ENCODE results near the gene PLA2G2A. TPM values are rescaled to one million over a fixed set of nuclear protein-coding genes. Genes with fewer than 3 reads are reported as not detected.
"Not testable (repeated sequence)": the region's sequence is repeated elsewhere in the genome, so short reads cannot be mapped to it uniquely, and the experiment has no call there.

The PLA2G2A gene
- total RNA-seq, 1 donor: not detected

DNA sequence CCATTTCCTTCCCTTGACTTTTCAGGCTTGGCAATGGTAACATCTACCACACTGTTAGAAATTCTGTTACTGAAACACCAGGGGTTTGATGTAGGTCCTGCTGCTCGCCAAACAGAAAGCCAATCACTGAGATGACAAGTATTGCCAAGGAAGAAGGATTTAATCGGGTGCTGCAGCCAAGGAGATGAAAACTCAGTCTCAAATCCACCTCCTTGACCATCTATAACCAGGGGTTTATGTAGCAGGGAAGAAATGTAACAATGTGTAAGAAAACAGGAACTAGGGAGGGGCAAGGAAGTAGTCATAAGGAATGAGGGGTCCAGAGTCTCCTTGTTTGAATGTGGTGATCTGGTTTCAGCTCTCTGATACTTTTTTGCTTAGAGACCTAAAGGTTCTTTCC, 25.4 kb downstream of the PLA2G2A start:
- Histone ChIP-seq H3K9me3 (ENCODE audit: low read depth, low read length) (no peaks in the 10 kb centered on the region), H3K4me1 (ENCODE audit: insufficient read depth, low read length) (no peaks in the 10 kb centered on the region), H3K27me3 (ENCODE audit: insufficient read depth, low read length) (no peaks in the 10 kb centered on the region), H3K4me3 (ENCODE audit: low read length) (no peak overlapping the region)

DNA sequence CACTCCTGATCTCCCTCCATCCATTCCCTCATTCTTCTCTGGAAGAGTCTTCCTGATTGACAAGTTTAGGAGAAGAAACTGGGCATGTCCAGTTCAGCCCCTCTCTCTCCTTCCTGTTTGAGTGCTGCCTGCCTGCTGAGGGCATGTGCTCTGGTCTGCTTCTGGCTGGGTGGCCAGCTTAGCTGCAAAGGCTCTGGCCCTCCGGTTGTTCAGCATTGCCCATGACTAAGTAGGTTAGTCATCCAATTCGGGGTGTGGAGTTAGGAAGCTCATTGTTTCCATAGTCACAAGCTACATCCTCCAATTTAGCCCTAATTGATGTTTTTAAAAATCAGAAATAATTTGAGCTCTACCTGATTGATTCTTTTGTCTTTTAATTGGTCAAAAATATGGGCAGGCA, 30.4 kb downstream of the PLA2G2A start:
- no peaks in the 10 kb centered on the region for H3K9me3 ChIP-seq (ENCODE audit: low read depth, low read length)
- no peaks in the 10 kb centered on the region for H3K4me1 ChIP-seq (ENCODE audit: insufficient read depth, low read length)
- H3K27me3 ChIP-seq (ENCODE audit: insufficient read depth, low read length): peaks cover 8% of the 10 kb centered on the region
- no peak overlapping the region for H3K4me3 ChIP-seq (ENCODE audit: low read length)

DNA sequence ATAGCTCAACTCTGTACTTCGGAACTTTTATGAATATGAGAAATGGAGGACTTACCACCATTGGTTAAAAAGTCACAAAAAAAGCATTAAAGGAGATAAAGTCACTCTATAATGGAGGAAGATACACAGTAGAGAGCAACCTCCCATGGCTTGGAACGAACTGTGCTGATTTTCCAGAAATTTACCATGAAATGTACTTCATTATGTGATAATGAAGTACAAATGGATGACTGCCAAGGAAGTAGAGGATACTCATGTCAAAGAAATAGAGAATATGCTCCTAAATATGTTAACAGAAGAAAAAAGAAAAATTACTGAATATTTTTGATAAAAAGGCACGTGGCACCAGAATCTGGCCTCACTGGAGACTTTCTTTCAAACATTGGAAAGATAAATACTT, 32.4 kb downstream of the PLA2G2A start:
- Histone ChIP-seq H3K27me3 (ENCODE audit: insufficient read depth, low read length) (peaks cover 8% of the 10 kb centered on the region), H3K4me1 (ENCODE audit: insufficient read depth, low read length) (no peaks in the 10 kb centered on the region), H3K4me3 (ENCODE audit: low read length) (no peak overlapping the region), H3K9me3 (ENCODE audit: low read depth, low read length) (no peaks in the 10 kb centered on the region)

DNA sequence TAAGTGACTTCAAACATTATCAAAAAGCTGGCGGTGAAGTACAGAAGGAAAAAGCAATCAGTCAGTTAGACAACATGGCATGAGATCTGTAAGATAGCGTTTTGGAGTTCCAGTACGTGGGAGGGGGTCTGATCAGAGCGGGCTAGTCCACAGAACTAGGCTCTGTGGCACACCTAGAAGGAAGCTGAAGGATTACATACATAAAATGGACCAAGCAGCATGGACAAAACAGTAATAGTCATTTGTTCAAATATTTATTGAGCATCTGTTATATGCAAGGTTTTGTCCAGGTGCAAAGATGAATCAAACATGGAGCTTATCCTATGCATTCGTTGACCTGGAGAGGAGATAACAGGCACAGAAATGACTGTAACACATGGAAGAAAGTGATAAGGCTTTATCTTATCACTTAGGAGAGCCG, 33.1 kb downstream of the PLA2G2A start:
- no peaks in the 10 kb centered on the region for H3K4me1 ChIP-seq (ENCODE audit: insufficient read depth, low read length)
- H3K27me3 ChIP-seq (ENCODE audit: insufficient read depth, low read length): peaks cover 8% of the 10 kb centered on the region

DNA sequence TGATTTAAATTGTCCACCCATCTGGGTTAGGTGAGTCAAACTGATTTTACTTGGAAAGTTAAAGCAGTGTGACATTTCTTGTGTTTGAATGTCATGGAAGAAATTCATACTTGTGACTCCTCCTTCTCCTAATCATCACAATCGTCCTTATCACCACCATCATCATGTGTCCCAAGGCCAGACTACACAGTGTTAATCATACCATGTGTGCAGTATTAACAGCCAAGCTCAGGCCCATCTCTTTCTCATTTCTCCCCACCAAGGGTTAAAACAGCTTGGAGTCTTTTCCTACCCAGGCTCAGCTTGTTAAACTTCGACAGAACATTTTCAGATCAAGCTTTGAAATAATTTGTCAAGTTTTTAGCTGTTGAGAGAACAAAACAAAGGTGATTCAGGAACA, 33.5 kb downstream of the PLA2G2A start:
- Histone ChIP-seq H3K4me1 (ENCODE audit: insufficient read depth, low read length) (no peaks in the 10 kb centered on the region), H3K27me3 (ENCODE audit: insufficient read depth, low read length) (peaks cover 8% of the 10 kb centered on the region), H3K4me3 (ENCODE audit: low read length) (no peak overlapping the region), H3K9me3 (ENCODE audit: low read depth, low read length) (no peaks in the 10 kb centered on the region)

More for the DNA sequence above, 33.1 kb downstream of the PLA2G2A start:
- H3K9me3 ChIP-seq (ENCODE audit: low read depth, low read length): no peaks in the 10 kb centered on the region
- H3K4me3 ChIP-seq (ENCODE audit: low read length): no peak overlapping the region

DNA sequence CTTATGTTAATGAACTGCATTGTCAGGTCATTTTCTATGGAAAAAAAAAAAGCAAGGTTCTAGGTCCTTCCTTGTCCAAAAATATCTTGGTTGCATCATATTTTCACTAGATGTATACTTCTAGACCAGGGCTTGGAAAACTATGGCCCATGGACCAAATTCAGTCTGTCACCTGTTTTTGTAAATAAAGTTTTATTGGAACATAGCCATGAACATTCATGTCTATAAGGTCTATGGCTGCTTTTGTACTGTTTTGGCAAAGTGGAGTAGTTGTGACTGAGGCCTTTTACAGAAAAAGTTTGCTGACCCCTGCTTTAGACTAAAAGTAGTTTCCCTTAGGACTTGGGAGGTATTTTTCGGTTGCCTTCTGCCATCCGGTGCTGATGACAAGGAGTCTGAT, 36.8 kb downstream of the PLA2G2A start:
- Histone ChIP-seq H3K9me3 (ENCODE audit: low read depth, low read length) (no peaks in the 10 kb centered on the region), H3K27me3 (ENCODE audit: insufficient read depth, low read length) (peaks cover 8% of the 10 kb centered on the region), H3K4me1 (ENCODE audit: insufficient read depth, low read length) (no peaks in the 10 kb centered on the region), H3K4me3 (ENCODE audit: low read length) (no peak overlapping the region)

DNA sequence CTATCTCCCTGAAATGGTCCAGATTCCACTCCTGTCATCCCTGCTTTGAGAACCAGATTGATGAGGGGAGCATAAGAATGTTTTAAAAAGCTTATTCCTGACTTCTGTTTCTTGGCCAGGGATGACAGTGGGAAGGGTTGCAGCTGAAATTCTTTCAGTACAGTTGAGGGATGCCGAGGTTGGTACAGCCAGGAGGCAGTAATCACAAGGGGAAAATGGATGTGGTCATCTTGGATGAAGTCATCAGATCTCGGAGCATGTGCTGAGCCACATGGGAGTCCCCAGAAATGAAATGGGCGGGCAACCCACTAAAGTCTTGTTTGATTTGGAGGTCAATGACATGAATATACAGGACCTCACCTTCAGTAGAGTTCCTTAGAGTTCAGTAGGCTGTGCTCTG, 37.3 kb downstream of the PLA2G2A start:
- Histone ChIP-seq H3K27me3 (ENCODE audit: insufficient read depth, low read length) (peaks cover 8% of the 10 kb centered on the region), H3K4me1 (ENCODE audit: insufficient read depth, low read length) (no peaks in the 10 kb centered on the region), H3K4me3 (ENCODE audit: low read length) (no peak overlapping the region), H3K9me3 (ENCODE audit: low read depth, low read length) (no peaks in the 10 kb centered on the region)

DNA sequence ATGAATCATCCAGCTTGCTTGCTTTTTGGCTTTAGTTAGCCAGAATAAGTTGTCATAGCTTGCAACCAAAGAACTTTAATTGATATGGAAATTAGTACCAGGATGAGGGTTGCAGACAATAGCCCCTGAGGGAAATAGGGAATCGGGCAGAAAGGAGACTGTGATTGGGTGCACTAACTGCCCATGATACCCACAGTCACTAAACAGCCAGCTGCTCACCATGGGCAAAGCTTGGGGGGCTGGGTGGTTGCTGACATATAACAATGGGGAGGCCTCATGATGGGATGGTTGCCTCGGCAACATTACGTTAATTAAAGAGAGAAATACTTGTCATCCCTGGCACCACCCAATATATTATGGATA, 38.2 kb downstream of the PLA2G2A start:
- Histone ChIP-seq H3K27me3 (ENCODE audit: insufficient read depth, low read length) (peaks cover 6% of the 10 kb centered on the region), H3K9me3 (ENCODE audit: low read depth, low read length) (no peaks in the 10 kb centered on the region), H3K4me1 (ENCODE audit: insufficient read depth, low read length) (no peaks in the 10 kb centered on the region), H3K4me3 (ENCODE audit: low read length) (no peak overlapping the region)

DNA sequence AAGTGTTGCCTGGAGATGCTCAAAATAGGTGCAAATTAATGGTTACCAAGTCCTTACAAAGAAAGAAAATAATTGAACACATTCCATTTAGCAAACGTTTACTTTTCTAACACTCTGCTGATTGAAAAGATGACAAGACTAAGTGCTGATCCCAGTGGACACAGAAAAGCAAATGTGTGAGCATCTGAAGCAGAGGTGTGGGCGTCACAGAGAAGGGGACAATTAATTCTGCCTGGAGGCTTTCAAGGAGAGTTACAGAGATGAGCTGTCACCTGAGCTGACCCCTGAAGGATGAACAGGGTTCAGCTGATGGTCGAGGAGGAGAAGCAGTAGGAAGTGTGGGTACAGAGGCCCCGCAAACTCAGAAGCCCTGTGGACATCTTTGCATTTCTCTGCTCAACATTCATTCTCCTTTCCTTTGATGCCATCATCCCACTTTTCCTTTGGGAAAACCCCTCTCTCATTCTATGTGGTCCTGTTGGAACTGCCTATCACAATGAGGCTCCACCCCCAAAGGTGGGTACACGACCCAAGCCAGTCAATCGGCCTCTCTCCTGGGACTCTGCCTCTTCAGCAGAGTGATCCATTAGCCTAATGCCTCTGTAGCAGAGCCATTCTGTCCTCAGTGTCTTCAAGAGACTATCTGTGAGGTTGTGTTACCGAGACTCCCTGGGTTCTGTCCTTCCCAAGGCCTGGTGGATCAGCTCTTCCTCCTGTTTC, 38.8 kb downstream of the PLA2G2A start:
- Histone ChIP-seq H3K4me1 (ENCODE audit: insufficient read depth, low read length) (no peaks in the 10 kb centered on the region), H3K4me3 (ENCODE audit: low read length) (no peak overlapping the region), H3K27me3 (ENCODE audit: insufficient read depth, low read length) (peaks cover 4% of the 10 kb centered on the region), H3K9me3 (ENCODE audit: low read depth, low read length) (no peaks in the 10 kb centered on the region)

DNA sequence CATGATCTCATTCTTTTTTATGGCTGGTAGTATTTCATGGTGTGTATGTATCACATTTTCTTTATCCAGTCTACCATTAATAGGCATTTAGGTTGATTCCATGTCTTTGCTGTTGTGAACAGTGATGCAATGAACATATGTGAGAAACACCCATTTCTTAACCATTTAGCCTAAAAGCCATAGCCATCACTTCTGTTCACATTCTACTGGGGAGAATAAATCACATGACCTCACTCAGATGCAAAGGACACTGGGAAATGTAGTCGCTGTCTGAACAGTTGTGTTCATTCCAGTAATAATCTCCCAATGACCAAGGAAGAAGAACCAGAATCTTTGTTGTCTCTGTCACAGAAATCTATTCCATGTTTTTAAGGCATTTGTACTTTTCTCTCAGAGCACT, 40.9 kb downstream of the PLA2G2A start:
- H3K4me1 ChIP-seq (ENCODE audit: insufficient read depth, low read length): no peaks in the 10 kb centered on the region

DNA sequence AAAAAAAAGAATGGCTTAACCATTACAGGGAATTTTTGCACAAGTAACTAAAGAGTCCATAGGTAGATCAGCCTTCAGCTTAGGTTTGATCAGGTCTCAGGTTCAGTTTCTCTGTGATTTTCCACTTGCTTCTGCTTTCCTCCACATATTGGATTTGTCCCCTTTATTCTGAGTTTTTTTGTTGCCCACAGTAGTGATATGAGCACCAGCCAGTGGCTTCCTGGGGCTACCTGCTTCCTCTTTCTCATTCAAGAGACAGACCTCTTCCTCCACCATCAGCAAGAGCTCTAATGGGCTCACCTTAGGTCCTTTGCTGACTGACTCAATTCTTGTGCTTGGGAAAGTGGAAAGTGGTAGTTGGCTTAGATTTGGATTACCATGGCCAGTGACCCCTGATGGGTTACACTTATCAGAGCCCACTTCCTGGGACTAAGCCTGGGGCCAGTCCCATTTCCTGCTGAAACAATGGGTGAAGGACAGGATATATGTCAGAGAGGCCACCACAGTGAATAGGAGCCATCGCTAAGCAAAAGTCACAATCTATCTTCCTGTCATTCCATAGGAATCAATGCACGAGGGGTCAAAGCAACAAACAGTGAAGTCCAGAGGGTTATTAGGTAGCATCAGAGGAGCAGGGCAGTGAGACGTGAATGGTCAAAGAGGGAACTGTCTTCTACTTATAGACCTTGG, 43.2 kb downstream of the PLA2G2A start:
- no peaks in the 10 kb centered on the region for H3K4me1 ChIP-seq (ENCODE audit: insufficient read depth, low read length)
- H3K4me3 ChIP-seq (ENCODE audit: low read length): no peak overlapping the region
- H3K27me3 ChIP-seq (ENCODE audit: insufficient read depth, low read length): no peaks in the 10 kb centered on the region
- H3K9me3 ChIP-seq (ENCODE audit: low read depth, low read length): peaks cover 16% of the 10 kb centered on the region

More for the DNA sequence above, 40.9 kb downstream of the PLA2G2A start:
- no peaks in the 10 kb centered on the region for H3K27me3 ChIP-seq (ENCODE audit: insufficient read depth, low read length)
- no peak overlapping the region for H3K4me3 ChIP-seq (ENCODE audit: low read length)
- H3K9me3 ChIP-seq (ENCODE audit: low read depth, low read length): no peaks in the 10 kb centered on the region

DNA sequence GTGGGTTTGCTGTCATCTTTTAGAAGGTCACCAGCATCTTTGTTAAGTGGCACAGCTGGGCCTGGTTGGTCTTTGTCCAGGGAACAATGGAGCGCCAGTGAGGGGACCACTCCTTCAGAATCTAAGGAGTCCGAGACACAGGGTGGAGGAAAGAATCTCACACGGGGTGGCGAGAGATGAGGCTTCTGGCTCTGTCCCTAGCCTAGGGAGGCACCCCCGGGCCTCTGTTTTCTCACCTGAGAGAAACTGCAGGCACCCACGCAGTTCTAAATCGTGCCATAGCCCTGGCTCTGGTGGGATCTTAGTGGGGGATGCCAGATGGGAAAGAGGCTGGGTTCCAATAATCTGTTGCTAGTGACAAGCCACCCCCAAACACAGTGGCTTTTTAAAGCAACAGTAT, 45.1 kb downstream of the PLA2G2A start:
- peaks cover 22% of the 10 kb centered on the region for H3K9me3 ChIP-seq (ENCODE audit: low read depth, low read length)
- H3K4me3 ChIP-seq (ENCODE audit: low read length): no peak overlapping the region
- no peaks in the 10 kb centered on the region for H3K4me1 ChIP-seq (ENCODE audit: insufficient read depth, low read length)
- no peaks in the 10 kb centered on the region for H3K27me3 ChIP-seq (ENCODE audit: insufficient read depth, low read length)

DNA sequence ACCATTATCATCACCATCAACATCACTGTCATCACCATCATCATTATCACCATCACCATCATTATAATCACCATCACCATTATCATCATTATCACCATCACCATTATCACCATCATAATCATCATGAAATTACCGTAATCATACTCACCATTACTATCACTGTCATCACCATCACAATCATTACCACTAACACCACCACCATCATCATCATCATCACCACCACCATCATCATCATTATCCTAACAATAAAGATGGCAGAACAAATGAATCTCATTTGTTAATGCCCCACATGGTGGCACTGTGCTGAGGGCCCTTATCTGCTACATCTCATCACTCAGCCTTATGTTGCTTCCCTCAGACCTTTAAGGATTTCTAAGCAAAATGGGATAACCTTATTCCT, 46.6 kb downstream of the PLA2G2A start:
- Histone ChIP-seq H3K27me3 (ENCODE audit: insufficient read depth, low read length) (no peaks in the 10 kb centered on the region), H3K4me1 (ENCODE audit: insufficient read depth, low read length) (no peaks in the 10 kb centered on the region), H3K4me3 (ENCODE audit: low read length) (no peak overlapping the region), H3K9me3 (ENCODE audit: low read depth, low read length) (peaks cover 22% of the 10 kb centered on the region)

DNA sequence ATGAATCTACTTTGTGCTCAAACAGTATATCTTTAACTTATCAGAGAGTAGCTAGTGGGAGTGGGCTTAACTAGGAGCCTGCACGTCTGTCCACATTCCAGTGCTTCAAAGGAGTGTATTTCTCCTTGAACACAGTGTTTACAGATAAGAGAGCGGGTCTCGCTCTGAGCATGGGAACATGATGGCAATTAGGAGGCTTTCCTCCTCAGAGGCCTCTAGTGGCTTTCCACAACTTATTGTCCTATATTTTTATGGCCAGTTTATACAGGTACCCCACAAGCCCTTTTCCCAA, 52.3 kb downstream of the PLA2G2A start:
- not testable (repeated sequence) for H3K27me3 ChIP-seq (ENCODE audit: insufficient read depth, low read length); H3K4me3 ChIP-seq (ENCODE audit: low read length); H3K4me1 ChIP-seq (ENCODE audit: insufficient read depth, low read length)
- H3K9me3 ChIP-seq (ENCODE audit: low read depth, low read length): peaks cover 12% of the 10 kb centered on the region

DNA sequence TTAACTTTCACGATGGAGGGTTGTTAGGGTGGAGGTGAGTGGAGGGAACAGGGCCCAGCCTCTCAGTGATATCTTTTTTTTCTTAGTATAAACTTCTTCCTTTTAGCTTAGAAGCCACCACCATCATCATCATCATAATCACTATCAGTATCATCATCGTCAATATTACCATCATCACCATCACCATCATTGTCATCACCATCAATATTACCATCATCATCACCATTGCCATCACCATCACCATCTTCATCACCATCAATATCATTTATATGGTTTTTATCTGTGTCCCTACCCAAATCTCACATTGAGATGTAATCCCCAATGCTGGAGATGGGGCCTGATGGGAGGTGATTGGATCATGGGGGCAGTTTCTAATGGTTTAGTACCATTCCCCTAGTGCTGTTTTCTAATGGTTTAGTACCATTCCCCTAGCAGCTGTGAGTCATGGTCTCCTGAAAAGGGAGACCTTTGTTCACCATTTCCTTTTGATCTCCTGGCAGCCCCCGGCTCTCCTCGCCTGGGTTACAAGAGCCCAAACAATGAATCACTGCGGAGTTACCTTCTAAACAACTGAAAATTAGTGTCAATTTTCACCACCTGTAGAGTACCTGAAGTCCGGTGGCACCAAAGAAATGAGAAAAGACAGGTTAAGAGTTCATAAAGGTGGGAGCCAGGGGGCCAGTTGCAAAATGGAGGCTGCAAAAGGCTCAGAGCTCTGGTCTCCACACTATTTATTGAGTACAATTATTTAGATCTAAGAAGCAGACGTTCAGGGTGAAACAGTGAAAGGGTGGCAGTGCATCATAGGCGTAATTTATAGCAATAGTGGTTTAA, 52.9 kb downstream of the PLA2G2A start:
- Histone ChIP-seq H3K4me3 (ENCODE audit: low read length) (no peak overlapping the region), H3K27me3 (ENCODE audit: insufficient read depth, low read length) (no peaks in the 10 kb centered on the region), H3K9me3 (ENCODE audit: low read depth, low read length) (peaks cover 9% of the 10 kb centered on the region), H3K4me1 (ENCODE audit: insufficient read depth, low read length) (no peaks in the 10 kb centered on the region)
